ENCODE measurements around the gene ACOT13. TPM values are rescaled to one million over a fixed set of nuclear protein-coding genes. Genes with fewer than 3 reads are reported as not detected.

Gene ACOT13
- total RNA-seq, 2 donors from 2014 or later, result 36.2 to 43.1 TPM

- Mint-ChIP-seq H3K27me3 (ENCODE audit: insufficient read depth) (no peaks in the 10 kb centered on the region), H3K9me3 (no peaks in the 10 kb centered on the region), H3K27ac (no peak overlapping the region), H3K4me3 (no peak overlapping the region), H3K36me3 (ENCODE audit: low read depth) (no peaks in the 10 kb centered on the region), H3K4me1 (no peaks in the 10 kb centered on the region)
- TF ChIP-seq CTCF (conservative IDR thresholded peaks at IDR 0.05), result no peak
- Histone ChIP-seq H3K27ac (ENCODE audit: low read depth, low read length) (no peak overlapping the region), H3K9me3 (ENCODE audit: control insufficient read depth, low read length) (no peaks in the 10 kb centered on the region), H3K36me3 (ENCODE audit: control insufficient read depth, insufficient read depth, low read length) (no peaks in the 10 kb centered on the region), H3K27me3 (ENCODE audit: control insufficient read depth, insufficient read depth, low read length, poor library complexity, severe bottlenecking) (no peaks in the 10 kb centered on the region), H3K4me3 (ENCODE audit: low read length) (no peak overlapping the region), H3K9ac (ENCODE audit: extremely low read depth, low read length, poor library complexity, severe bottlenecking) (no peak overlapping the region), H3K4me1 (ENCODE audit: control insufficient read depth, insufficient read depth, low read length) (no peaks in the 10 kb centered on the region)
- WGBS, 2 experiments (ENCODE audit: insufficient coverage in 1 of 2, insufficient read length in 1 of 2), result 91 to 92% methylated on average over 4 to 5 of the region's 5 CpGs
- no peak for DNase-seq
Measured at GRCh38 chr6:24742216-24742738, 75.4 kb downstream of the ACOT13 start.

GRCh38 chr6:24743265-24743943 lies 76.5 kb downstream of the ACOT13 start:
- Mint-ChIP-seq H3K9me3 (no peaks in the 10 kb centered on the region), H3K27me3 (ENCODE audit: insufficient read depth) (no peaks in the 10 kb centered on the region), H3K4me3 (no peak overlapping the region), H3K4me1 (no peaks in the 10 kb centered on the region), H3K27ac (no peak overlapping the region), H3K36me3 (ENCODE audit: low read depth) (no peaks in the 10 kb centered on the region)
- DNase-seq, result no peak
- Histone ChIP-seq H3K4me3 (ENCODE audit: low read length) (no peak overlapping the region), H3K27ac (ENCODE audit: low read depth, low read length) (no peak overlapping the region), H3K9ac (ENCODE audit: extremely low read depth, low read length, poor library complexity, severe bottlenecking) (no peak overlapping the region), H3K4me1 (ENCODE audit: control insufficient read depth, insufficient read depth, low read length) (no peaks in the 10 kb centered on the region), H3K9me3 (ENCODE audit: control insufficient read depth, low read length) (no peaks in the 10 kb centered on the region), H3K27me3 (ENCODE audit: control insufficient read depth, insufficient read depth, low read length, poor library complexity, severe bottlenecking) (no peaks in the 10 kb centered on the region), H3K36me3 (ENCODE audit: control insufficient read depth, insufficient read depth, low read length) (no peaks in the 10 kb centered on the region)
- TF ChIP-seq CTCF (conservative IDR thresholded peaks at IDR 0.05), result no peak
- WGBS, 2 experiments (ENCODE audit: insufficient coverage in 1 of 2, insufficient read length in 1 of 2), result 89 to 100% methylated on average over 1 to 2 of the region's 2 CpGs

- no peaks in the 10 kb centered on the region for H3K9me3 ChIP-seq (ENCODE audit: control insufficient read depth, low read length)
- Mint-ChIP-seq H3K9me3 (no peaks in the 10 kb centered on the region), H3K4me1 (no peaks in the 10 kb centered on the region), H3K36me3 (ENCODE audit: low read depth) (no peaks in the 10 kb centered on the region), H3K4me3 (no peak overlapping the region), H3K27me3 (ENCODE audit: insufficient read depth) (peaks cover 2% of the 10 kb centered on the region), H3K27ac (no peak overlapping the region)
- no peak for DNase-seq
- H3K27me3 ChIP-seq (ENCODE audit: control insufficient read depth, insufficient read depth, low read length, poor library complexity, severe bottlenecking), result no peaks in the 10 kb centered on the region
- WGBS, 2 experiments (ENCODE audit: insufficient coverage in 1 of 2, insufficient read length in 1 of 2), result 100% methylated on average over 1 to 3 of the region's 3 CpGs
- no peak overlapping the region for H3K4me3 ChIP-seq (ENCODE audit: low read length)
- H3K36me3 ChIP-seq (ENCODE audit: control insufficient read depth, insufficient read depth, low read length), result no peaks in the 10 kb centered on the region
- H3K27ac ChIP-seq (ENCODE audit: low read depth, low read length), result no peak overlapping the region
- no peaks in the 10 kb centered on the region for H3K4me1 ChIP-seq (ENCODE audit: control insufficient read depth, insufficient read depth, low read length)
- no peak overlapping the region for H3K9ac ChIP-seq (ENCODE audit: extremely low read depth, low read length, poor library complexity, severe bottlenecking)
- no peak for TF ChIP-seq CTCF (conservative IDR thresholded peaks at IDR 0.05)
Measured at GRCh38 chr6:24743944-24744335, 77.1 kb downstream of the ACOT13 start.

Data from endodermal cell (in vitro differentiated cells).